HepG2 (cell line): ENCODE data around the gene PALM3. TPM values are rescaled to one million over a fixed set of nuclear protein-coding genes. Genes with fewer than 3 reads are reported as not detected.
A peak's percentile ranks its signal among the peaks of the same experiment; 100 is the strongest.

Source experiments
- BATF2 ChIP-seq: sonication (generic); formaldehyde crosslinking; IDR thresholded peaks from 2 replicates; pipeline ENCODE4 v1.8.0; 2022; ENCODE audit warnings: mild to moderate bottlenecking, missing genetic modification reagents, moderate library complexity
- CCDC6 ChIP-seq: sonication (generic); formaldehyde crosslinking; IDR thresholded peaks from 2 replicates; pipeline ENCODE4 v1.8.1; 2022; ENCODE audit warnings: mild to moderate bottlenecking, missing genetic modification reagents, moderate library complexity
- CEBPB ChIP-seq: IDR thresholded peaks from 2 replicates; pipeline ENCODE4 v1.6.1; 2011; ENCODE audit warnings: low read depth, low read length, improper control_type of control experiment, borderline replicate concordance
- CENPT ChIP-seq: sonication (generic); formaldehyde crosslinking; IDR thresholded peaks from 2 replicates; pipeline ENCODE4 v1.8.0; 2022; ENCODE audit warnings: low read depth, mild to moderate bottlenecking, moderate library complexity, missing genetic modification reagents
- EEA1 ChIP-seq: sonication (generic); formaldehyde crosslinking; IDR thresholded peaks from 2 replicates; pipeline ENCODE4 v1.5.1; 2020; ENCODE audit warnings: mild to moderate bottlenecking, missing genetic modification reagents, borderline replicate concordance
- ETS1 ChIP-seq: sonication (generic); formaldehyde crosslinking; IDR thresholded peaks from 2 replicates; pipeline ENCODE4 v1.4.0; 2020; ENCODE audit warnings: missing genetic modification reagents
- FOXP1 ChIP-seq, 2 experiments: fragments of 450-650 bp in 1 of 2; IDR thresholded peaks; 2 replicates each; pipeline ENCODE4 v1.6.1; 2017 to 2018; ENCODE audit warnings: antibody characterized with exemption in 1 of 2
- HMG20A ChIP-seq: IDR thresholded peaks from 2 replicates; pipeline ENCODE4 v1.6.1; 2016; ENCODE audit warnings: borderline replicate concordance
- HNRNPL ChIP-seq: fragments of 200-400 bp; formaldehyde crosslinking; IDR thresholded peaks from 2 replicates; pipeline ENCODE4 v1.6.1; 2017; ENCODE audit warnings: mild to moderate bottlenecking, low read depth, low read length
- KDM2A ChIP-seq: sonication (generic); formaldehyde crosslinking; IDR thresholded peaks from 2 replicates; pipeline ENCODE4 v1.4.0; 2020; ENCODE audit warnings: low read depth, missing genetic modification reagents, borderline replicate concordance
- LCORL ChIP-seq, 2 experiments: fragments of 450-650 bp in 1 of 2; sonication (generic) in 1 of 2; formaldehyde crosslinking in 1 of 2; IDR thresholded peaks; 2 replicates each; pipeline versions ENCODE4 v1.5.0 to v1.6.1; 2017 to 2020; ENCODE audit warnings: antibody characterized with exemption in 1 of 2, missing genetic modification reagents in 1 of 2
- MAF1 ChIP-seq: sonication (generic); formaldehyde crosslinking; IDR thresholded peaks from 2 replicates; pipeline ENCODE4 v1.5.0; 2020; ENCODE audit warnings: missing genetic modification reagents, borderline replicate concordance
- NFE2 ChIP-seq: sonication (generic); formaldehyde crosslinking; IDR thresholded peaks from 2 replicates; pipeline ENCODE4 v1.4.0; 2020; ENCODE audit warnings: missing genetic modification reagents
- NONO ChIP-seq, 2 experiments: fragments of 450-650 bp in 1 of 2; sonication (generic) in 1 of 2; formaldehyde crosslinking in 1 of 2; IDR thresholded peaks in 1 of 2; conservative IDR thresholded peaks in 1 of 2; 2 replicates each; pipeline versions ENCODE4 v1.6.1 to v1.8.0; 2017 to 2022; ENCODE audit warnings: mild to moderate bottlenecking in 1 of 2, missing genetic modification reagents in 1 of 2, moderate library complexity in 1 of 2
- RAD21 ChIP-seq: fragments of 450-650 bp; formaldehyde crosslinking; IDR thresholded peaks from 2 replicates; pipeline ENCODE4 v1.5.0; 2020; ENCODE audit warnings: mild to moderate bottlenecking
- RARG ChIP-seq: sonication (generic); formaldehyde crosslinking; IDR thresholded peaks from 2 replicates; pipeline ENCODE4 v1.4.0; 2020; ENCODE audit warnings: low read depth, mild to moderate bottlenecking, missing genetic modification reagents
- SNAPC2 ChIP-seq: sonication (generic); formaldehyde crosslinking; IDR thresholded peaks from 2 replicates; pipeline ENCODE4 v1.8.1; 2022; ENCODE audit warnings: mild to moderate bottlenecking, missing genetic modification reagents
- SP2 ChIP-seq: sonication (generic); formaldehyde crosslinking; IDR thresholded peaks from 2 replicates; pipeline ENCODE4 v1.5.1; 2020; ENCODE audit warnings: mild to moderate bottlenecking, missing genetic modification reagents
- SP5 ChIP-seq: IDR thresholded peaks from 2 replicates; pipeline ENCODE4 v1.6.1; 2016; ENCODE audit warnings: low read depth, borderline replicate concordance
- TEAD3 ChIP-seq: optimal IDR thresholded peaks from 2 replicates; pipeline ENCODE3; 2016; ENCODE audit warnings: borderline replicate concordance
- THAP11 ChIP-seq: IDR thresholded peaks from 2 replicates; pipeline ENCODE4 v1.6.1; 2016; ENCODE audit warnings: missing biosample characterization, missing genetic modification reagents
- THAP7 ChIP-seq: sonication (generic); formaldehyde crosslinking; IDR thresholded peaks from 2 replicates; pipeline ENCODE4 v1.8.1; 2023; ENCODE audit warnings: mild to moderate bottlenecking, missing genetic modification reagents
- ZMYM3 ChIP-seq: sonication (generic); formaldehyde crosslinking; IDR thresholded peaks from 2 replicates; pipeline ENCODE4 v1.5.1; 2020; ENCODE audit warnings: mild to moderate bottlenecking, missing genetic modification reagents
- ZNF558 ChIP-seq: sonication (generic); formaldehyde crosslinking; IDR thresholded peaks from 2 replicates; pipeline ENCODE4 v1.9.0; 2022; ENCODE audit warnings: mild to moderate bottlenecking, missing genetic modification reagents, borderline replicate concordance
- ZNF607 ChIP-seq: sonication (generic); formaldehyde crosslinking; IDR thresholded peaks from 2 replicates; pipeline ENCODE4 v1.5.1; 2020; ENCODE audit warnings: missing genetic modification reagents, mild to moderate bottlenecking, borderline replicate concordance
- ZNF720 ChIP-seq: sonication (generic); formaldehyde crosslinking; IDR thresholded peaks from 2 replicates; pipeline ENCODE4 v1.4.0; 2020; ENCODE audit warnings: missing genetic modification reagents
- ZNF777 ChIP-seq: sonication (generic); formaldehyde crosslinking; IDR thresholded peaks from 2 replicates; pipeline ENCODE4 v1.4.0; 2020; ENCODE audit warnings: missing genetic modification reagents
- ZSCAN21 ChIP-seq: sonication (generic); formaldehyde crosslinking; IDR thresholded peaks from 2 replicates; pipeline ENCODE4 v1.8.0; 2022; ENCODE audit warnings: mild to moderate bottlenecking, missing genetic modification reagents, moderate library complexity, borderline replicate concordance
- ZSCAN9 ChIP-seq: IDR thresholded peaks from 2 replicates; pipeline ENCODE4 v1.6.1; 2016; ENCODE audit warnings: borderline replicate concordance
- polyA plus RNA-seq, 8 experiments: library from polyadenylated mRNA; depleted of rRNA in 3 of 8; stranded (reverse) in 7 of 8; unstranded in 1 of 8; fragments of >200 nt; fragmentation: Illumina TruSeq in 4 of 8; extraction: Trizol in 4 of 8; gene quantifications; 2 replicates each; pipeline versions ENCODE4 v1.2.1 to v1.2.3, GENCODE V29; 2011 to 2016; ENCODE audit warnings: low read depth in 4 of 8, missing spikeins in 1 of 8, mixed read lengths in 1 of 8; ENCODE audit not compliant: insufficient read depth in 1 of 8
- total RNA-seq, 5 experiments: library from RNA; depleted of rRNA; stranded (reverse); fragments of >200 nt; fragmentation: Illumina TruSeq; extraction: Trizol; gene quantifications; 2 replicates each; pipeline ENCODE4 v1.2.3, GENCODE V29; 2016; ENCODE audit warnings: low read depth in 1 of 5

Gene PALM3
- total and polyA plus RNA-seq, 2 of the 13 experiments (the other 11 are each of a cell fraction or from before 2014, with no cell fraction given) = 0.79 to 2.4 TPM

GRCh38 chr19:14006766-14007562 lies 54.9 kb downstream of the PALM3 start (continued):
- TF ChIP-seq SP2 = peak; percentile 76
- TF ChIP-seq CCDC6 (CRISPR knock-in tag) = peak; percentile 78
- peak; percentile 98 for TF ChIP-seq KDM2A (CRISPR knock-in tag)
- no peak for TF ChIP-seq CEBPB
- no peak for TF ChIP-seq ZNF607 (CRISPR knock-in tag)
- peak; percentile 80; the same call in 1 of the 2 replicates for TF ChIP-seq THAP7 (CRISPR knock-in tag)
- TF ChIP-seq ZNF777 (CRISPR knock-in tag) = peak; percentile 89
- no peak for TF ChIP-seq BATF2 (CRISPR knock-in tag)
- TF ChIP-seq NONO (IDR thresholded peaks at IDR 0.05) = no peak
- peak; percentile 80 for TF ChIP-seq NONO (CRISPR knock-in tag; conservative IDR thresholded peaks at IDR 0.05)
- 0 out of 2 replicates have a peak, but pooled peaks have one; percentile 53 for TF ChIP-seq ZNF558 (CRISPR knock-in tag)
- TF ChIP-seq ZSCAN21 (CRISPR knock-in tag) = peak; percentile 81; the same call in 1 of the 2 replicates
- TF ChIP-seq MAF1 (CRISPR knock-in tag) = 0 out of 2 replicates have a peak, but pooled peaks have one; percentile 41
- TF ChIP-seq HNRNPL = no peak
- TF ChIP-seq CENPT (CRISPR knock-in tag) = no peak
- peak; percentile 52 for TF ChIP-seq TEAD3 (CRISPR knock-in tag)
- peak; percentile 84 for TF ChIP-seq ZMYM3
- 0 out of 2 replicates have a peak, but pooled peaks have one; percentile 57 for TF ChIP-seq ZNF720 (CRISPR knock-in tag)
- no peak for TF ChIP-seq NFE2 (CRISPR knock-in tag)
- peak; percentile 94 for TF ChIP-seq THAP11 (CRISPR knock-in tag)
- TF ChIP-seq LCORL (IDR thresholded peaks at IDR 0.05) = no peak
- peak; percentile 60; the same call in 1 of the 2 replicates for TF ChIP-seq LCORL (CRISPR knock-in tag; IDR thresholded peaks at IDR 0.05)
- TF ChIP-seq FOXP1 (IDR thresholded peaks at IDR 0.05) = no peak
- no peak for TF ChIP-seq FOXP1 (CRISPR knock-in tag; IDR thresholded peaks at IDR 0.05)
- no peak for TF ChIP-seq HMG20A
- TF ChIP-seq SP5 = no peak
- TF ChIP-seq RAD21 (CRISPR knock-in tag) = peak; percentile 33; the same call in 1 of the 2 replicates
- peak; percentile 86; the same call in 1 of the 2 replicates for TF ChIP-seq ZSCAN9 (CRISPR knock-in tag)
- TF ChIP-seq ETS1 (CRISPR knock-in tag) = no peak
- 0 out of 2 replicates have a peak, but pooled peaks have one; percentile 49 for TF ChIP-seq SNAPC2
- TF ChIP-seq RARG = no peak
- TF ChIP-seq EEA1 (CRISPR knock-in tag) = peak; percentile 89; the same call in 1 of the 2 replicates
